Hepatocyte (in vitro differentiated cells): ENCODE results near the gene GMPR.

Experiments
- CTCF ChIP-seq: fragments of 200-600 bp; sonication (generic); IDR thresholded peaks from 2 replicates; pipeline ENCODE4 v1.5.1; 2016; ENCODE audit warnings: antibody characterized with exemption, mild to moderate bottlenecking; ENCODE audit not compliant: poor library complexity
- EZH2 ChIP-seq: fragments of 200-600 bp; sonication (generic); IDR thresholded peaks from 2 replicates; pipeline ENCODE4 v1.6.1; 2016; ENCODE audit warnings: antibody characterized with exemption, mild to moderate bottlenecking, borderline replicate concordance
- EZH2phosphoT487 ChIP-seq: fragments of 200-600 bp; sonication (generic); IDR thresholded peaks from one replicate; pipeline ENCODE4 v1.6.1; 2018; ENCODE audit warnings: antibody characterized with exemption, mild to moderate bottlenecking, low read depth, moderate library complexity; ENCODE audit not compliant: unreplicated experiment, severe bottlenecking

GRCh38 chr6:16278048-16278724 lies 39.8 kb downstream of the GMPR start:
- TF ChIP-seq CTCF (no peak), EZH2 (no peak), EZH2phosphoT487 (no peak)
